Stimulated activated naive B cell treated with anti-CD40 and anti-IgM and Interleukin-4, amounts not matched to agents 10 μg/mL and 1 μg/mL and 100 μg/mL, for 72 hours (primary cell): ENCODE measurements around the gene GSTM4.
"Not testable (repeated sequence)": the region's sequence is repeated elsewhere in the genome, so short reads cannot be mapped to it uniquely, and the experiment has no call there.

Experiments used
- ATAC-seq, 2 donors: fragments of 150-1000 bp; cut with Tn5 transposase; replicated peaks; 2 replicates each; pipeline ENCODE4 v1.10.0; 2021; ENCODE audit warnings: moderate library complexity in 1 of 2
- DNase-seq: peaks from one replicate; pipeline ENCODE4 v3.0.0; 2021
- H3K27ac Mint-ChIP-seq: one replicate; pipeline ENCODE4 v1.8.0; 2022; ENCODE audit warnings: mild to moderate bottlenecking, mixed read lengths
- H3K27me3 Mint-ChIP-seq, 2 donors: one replicate each; pipeline ENCODE4 v1.8.0; 2022; ENCODE audit warnings: mixed read lengths in 2 of 2
- H3K36me3 Mint-ChIP-seq, 2 donors: one replicate each; pipeline ENCODE4 v1.8.0; 2022; ENCODE audit warnings: mixed read lengths in 2 of 2, mild to moderate bottlenecking in 1 of 2
- H3K4me1 Mint-ChIP-seq, 2 donors: one replicate each; pipeline ENCODE4 v1.8.0; 2022; ENCODE audit warnings: mixed read lengths in 2 of 2, mild to moderate bottlenecking in 1 of 2
- H3K4me3 Mint-ChIP-seq, 2 donors: one replicate each; pipeline ENCODE4 v1.8.0; 2022; ENCODE audit warnings: mild to moderate bottlenecking in 2 of 2, mixed read lengths in 2 of 2, moderate library complexity in 1 of 2
- H3K9me3 Mint-ChIP-seq, 2 donors: one replicate each; pipeline ENCODE4 v1.8.0; 2022; ENCODE audit warnings: mixed read lengths in 2 of 2, mild to moderate bottlenecking in 1 of 2

The GSTM4 gene

DNA sequence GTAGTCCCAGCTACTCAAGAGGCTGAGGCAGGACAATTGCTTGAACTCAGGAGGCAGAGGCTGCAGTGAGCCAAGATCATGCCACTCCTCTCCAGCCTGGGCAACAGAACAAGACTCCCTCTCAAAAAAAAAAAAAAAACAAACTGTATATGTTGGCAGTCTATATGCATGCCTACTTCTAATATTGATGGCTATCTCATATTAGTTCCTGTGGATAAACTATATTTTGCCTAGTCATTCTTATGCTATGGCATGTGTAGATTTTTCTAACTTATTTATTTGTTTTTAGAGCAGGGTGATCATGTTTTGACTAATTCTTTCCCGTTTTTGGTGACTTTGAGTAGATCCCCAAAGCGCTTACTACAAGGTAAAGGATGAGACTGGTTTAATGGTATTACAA is 22.7 kb downstream of the GSTM4 start:
- not testable (repeated sequence) for H3K4me1 Mint-ChIP-seq, DNase-seq, H3K27ac Mint-ChIP-seq, ATAC-seq, H3K36me3 Mint-ChIP-seq, H3K9me3 Mint-ChIP-seq, H3K27me3 Mint-ChIP-seq, H3K4me3 Mint-ChIP-seq

DNA sequence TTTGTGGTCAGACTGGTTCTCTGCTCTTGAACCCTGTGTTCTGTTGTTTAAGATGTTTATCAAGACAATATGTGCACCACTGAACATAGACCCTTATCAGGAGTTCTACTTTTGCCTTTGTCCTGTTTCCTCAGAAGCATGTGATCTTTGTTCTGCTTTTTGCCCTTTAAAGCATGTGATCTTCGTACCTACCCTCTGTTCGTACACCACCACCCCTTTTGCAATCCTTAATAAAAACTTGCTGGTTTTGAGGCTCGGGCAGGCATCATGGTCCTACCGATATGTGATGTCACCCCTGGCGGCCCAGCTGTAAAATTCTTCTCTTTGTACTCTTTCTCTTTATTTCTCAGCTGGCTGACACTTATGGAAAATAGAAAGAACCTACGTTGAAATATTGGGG is 28.9 kb downstream of the GSTM4 start:
- H3K27me3 Mint-ChIP-seq, DNase-seq, H3K36me3 Mint-ChIP-seq, H3K4me3 Mint-ChIP-seq, H3K27ac Mint-ChIP-seq, H3K9me3 Mint-ChIP-seq, ATAC-seq: not testable (repeated sequence)
- H3K4me1 Mint-ChIP-seq: peaks cover 10 to 20% of the 10 kb centered on the region in 2 donors

- peaks cover 10 to 20% of the 10 kb centered on the region in 2 donors for H3K4me1 Mint-ChIP-seq
- H3K27ac Mint-ChIP-seq, H3K27me3 Mint-ChIP-seq, ATAC-seq, H3K36me3 Mint-ChIP-seq, H3K4me3 Mint-ChIP-seq, H3K9me3 Mint-ChIP-seq, DNase-seq: not testable (repeated sequence)
Observed at GRCh38 chr1:109685399-109685798, 29.5 kb downstream of the GSTM4 start.

- not testable (repeated sequence) for H3K4me3 Mint-ChIP-seq, H3K27me3 Mint-ChIP-seq, H3K36me3 Mint-ChIP-seq, H3K9me3 Mint-ChIP-seq, H3K27ac Mint-ChIP-seq, ATAC-seq, DNase-seq
- peaks cover 10 to 20% of the 10 kb centered on the region in 2 donors for H3K4me1 Mint-ChIP-seq
Observed at GRCh38 chr1:109685890-109686289, 30.0 kb downstream of the GSTM4 start.

GRCh38 chr1:109687109-109687508 is 31.2 kb downstream of the GSTM4 start:
- Mint-ChIP-seq H3K4me3 (peak overlapping the region; percentile 80 to 87), H3K27ac (peak overlapping the region; percentile 86), H3K4me1 (peaks cover 10 to 20% of the 10 kb centered on the region in 2 donors)
- ATAC-seq: peak in 1 of 2 donors; percentile 14
- H3K9me3 Mint-ChIP-seq, H3K36me3 Mint-ChIP-seq, H3K27me3 Mint-ChIP-seq, DNase-seq: not testable (repeated sequence)

DNA sequence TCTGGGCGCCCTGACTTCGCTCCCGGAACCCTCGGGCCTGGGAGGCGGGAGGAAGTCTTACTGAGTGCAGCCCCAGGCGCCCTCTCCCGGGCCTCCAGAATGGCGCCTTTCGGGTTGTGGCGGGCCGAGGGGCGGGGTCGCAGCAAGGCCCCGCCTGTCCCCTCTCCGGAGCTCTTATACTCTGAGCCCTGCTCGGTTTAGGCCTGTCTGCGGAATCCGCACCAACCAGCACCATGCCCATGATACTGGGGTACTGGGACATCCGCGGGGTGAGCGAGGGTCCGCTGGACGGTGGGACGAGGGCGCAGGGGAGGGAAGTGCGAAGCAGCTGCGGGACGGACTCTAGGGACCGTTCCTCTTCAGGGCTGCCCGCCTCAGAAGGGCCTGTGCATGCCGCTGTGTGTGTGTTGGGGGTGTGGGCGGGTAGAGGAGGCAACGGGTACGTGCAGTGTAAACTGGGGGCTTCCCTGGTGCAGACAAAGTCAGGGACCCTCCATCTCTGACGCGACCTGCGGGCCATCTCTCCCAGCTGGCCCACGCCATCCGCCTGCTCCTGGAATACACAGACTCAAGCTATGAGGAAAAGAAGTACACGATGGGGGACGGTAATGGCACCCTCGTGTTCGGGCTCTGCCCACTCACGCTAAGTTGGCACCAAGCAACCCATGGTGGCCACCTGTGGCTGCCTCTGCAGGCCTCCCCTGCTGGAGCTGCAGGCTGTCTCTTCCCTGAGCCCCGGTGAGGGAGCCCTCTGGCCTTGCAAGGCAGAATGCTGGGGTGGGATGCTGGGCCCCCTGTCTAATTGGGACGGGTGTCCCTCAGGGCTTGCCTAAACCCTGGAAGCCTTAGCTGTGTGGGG is 32.0 kb downstream of the GSTM4 start, which contains the start of gene GSTM1:
Gene GSTM1, plus strand, starts transcription at position 177 of the 859 bp plus-strand sequence. Its CDS starts 57 bp downstream, at position 234.
- Mint-ChIP-seq H3K4me3 (peak within 1 kb of the TSS; percentile 80 to 87), H3K36me3 (peaks cover 2 to 4% of the 10 kb centered on the region in 2 donors), H3K4me1 (peaks cover 10 to 20% of the 10 kb centered on the region in 2 donors), H3K27me3 (no peaks in the 10 kb centered on the region), H3K27ac (peak within 1 kb of the TSS; percentile 86), H3K9me3 (no peaks in the 10 kb centered on the region)
- peak; percentile 95 to 97 for ATAC-seq
- peak; percentile 66 for DNase-seq

GRCh38 chr1:109689844-109690405 is 34.0 kb downstream of the GSTM4 start:
- H3K4me1 Mint-ChIP-seq: peaks cover 10 to 20% of the 10 kb centered on the region in 2 donors
- no peak overlapping the region for H3K4me3 Mint-ChIP-seq
- no peak overlapping the region for H3K27ac Mint-ChIP-seq

DNA sequence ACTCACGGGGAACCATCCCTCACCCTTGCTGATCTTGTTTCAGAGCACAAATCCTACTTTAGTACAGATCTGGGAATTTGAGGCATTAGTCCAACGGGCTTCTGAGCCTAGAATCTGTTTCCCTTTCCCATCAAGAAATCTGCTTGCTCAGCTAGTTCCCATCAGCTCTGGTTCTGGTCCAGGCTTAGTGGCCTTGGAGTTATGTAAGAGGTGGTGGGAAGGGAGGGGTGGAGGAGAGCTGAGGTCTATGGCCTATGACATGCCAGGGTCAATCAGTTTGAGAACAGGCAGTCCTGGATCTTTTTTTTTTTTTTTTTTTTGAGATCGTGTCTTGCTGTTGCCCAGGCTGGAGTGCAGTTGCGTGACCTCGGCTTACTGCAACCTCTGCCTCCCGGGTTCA is 35.9 kb downstream of the GSTM4 start:
- H3K9me3 Mint-ChIP-seq: no peaks in the 10 kb centered on the region
- no peaks in the 10 kb centered on the region for H3K27me3 Mint-ChIP-seq
- no peak for ATAC-seq
- no peak for DNase-seq
- H3K4me1 Mint-ChIP-seq: peaks cover 10 to 20% of the 10 kb centered on the region in 2 donors
- no peak overlapping the region for H3K4me3 Mint-ChIP-seq
- peaks cover 4 to 6% of the 10 kb centered on the region in 2 donors for H3K36me3 Mint-ChIP-seq
- H3K27ac Mint-ChIP-seq: no peak overlapping the region

More at GRCh38 chr1:109689844-109690405, 34.0 kb downstream of the GSTM4 start:
- H3K9me3 Mint-ChIP-seq: no peaks in the 10 kb centered on the region
- no peaks in the 10 kb centered on the region for H3K27me3 Mint-ChIP-seq
- ATAC-seq: no peak
- no peak for DNase-seq
- peaks cover 4% of the 10 kb centered on the region in 2 donors for H3K36me3 Mint-ChIP-seq

DNA sequence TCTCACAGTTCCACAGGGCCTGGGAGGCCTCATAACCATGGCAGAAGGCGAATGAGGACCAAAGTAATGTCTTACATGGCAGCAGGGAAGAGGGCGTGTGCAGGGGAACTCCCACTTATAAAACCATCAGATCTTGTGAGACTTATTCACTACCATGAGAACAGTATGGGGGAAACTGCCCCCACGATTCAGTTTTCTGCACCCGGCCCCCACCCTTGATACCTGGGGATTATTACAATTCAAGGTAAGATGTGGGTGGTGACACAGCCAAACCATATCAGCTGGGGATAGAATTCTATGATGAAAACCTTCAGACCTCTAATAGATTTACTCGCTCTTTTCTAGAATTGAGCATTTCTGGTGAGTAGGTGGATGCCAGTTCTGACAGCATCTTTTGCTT is 38.5 kb downstream of the GSTM4 start:
- not testable (repeated sequence) for H3K36me3 Mint-ChIP-seq, H3K27ac Mint-ChIP-seq, DNase-seq, H3K4me3 Mint-ChIP-seq, H3K27me3 Mint-ChIP-seq, ATAC-seq, H3K9me3 Mint-ChIP-seq, H3K4me1 Mint-ChIP-seq

- not testable (repeated sequence) for H3K36me3 Mint-ChIP-seq, H3K27ac Mint-ChIP-seq, H3K9me3 Mint-ChIP-seq, H3K27me3 Mint-ChIP-seq, DNase-seq, ATAC-seq, H3K4me3 Mint-ChIP-seq, H3K4me1 Mint-ChIP-seq
Observed at GRCh38 chr1:109695138-109695537, 39.2 kb downstream of the GSTM4 start.

GRCh38 chr1:109697066-109697465 is 41.2 kb downstream of the GSTM4 start:
- Mint-ChIP-seq H3K9me3 (no peaks in the 10 kb centered on the region), H3K27me3 (no peaks in the 10 kb centered on the region), H3K4me3 (no peak overlapping the region), H3K27ac (no peak overlapping the region), H3K4me1 (no peaks in the 10 kb centered on the region), H3K36me3 (peaks cover 0 to 8% of the 10 kb centered on the region in 2 donors)
- DNase-seq: no peak
- ATAC-seq: no peak

- H3K4me3 Mint-ChIP-seq, H3K9me3 Mint-ChIP-seq, H3K27me3 Mint-ChIP-seq, H3K27ac Mint-ChIP-seq, H3K4me1 Mint-ChIP-seq, DNase-seq, H3K36me3 Mint-ChIP-seq, ATAC-seq: not testable (repeated sequence)
Observed at GRCh38 chr1:109697861-109698260, 42.0 kb downstream of the GSTM4 start.

DNA sequence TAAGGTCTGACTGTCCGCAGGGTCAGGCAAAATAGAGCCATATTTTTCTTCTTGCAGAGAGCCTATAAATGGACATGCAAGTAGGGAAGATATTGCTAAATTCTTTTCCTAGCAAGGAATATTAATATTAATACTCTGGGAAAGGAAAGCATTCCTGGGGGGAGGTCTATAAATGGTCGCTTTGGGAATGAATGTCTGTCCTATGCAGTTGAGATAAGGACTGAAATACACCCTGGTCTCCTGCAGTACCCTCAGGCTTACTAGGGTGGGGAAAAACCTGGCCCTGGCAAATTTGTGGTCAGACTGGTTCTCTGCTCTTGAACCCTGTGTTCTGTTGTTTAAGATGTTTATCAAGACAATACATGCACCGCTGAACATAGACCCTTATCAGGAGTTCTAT is 47.0 kb downstream of the GSTM4 start:
- peaks cover 8 to 12% of the 10 kb centered on the region in 2 donors for H3K9me3 Mint-ChIP-seq
- H3K27me3 Mint-ChIP-seq, DNase-seq, ATAC-seq, H3K27ac Mint-ChIP-seq, H3K4me1 Mint-ChIP-seq, H3K4me3 Mint-ChIP-seq: not testable (repeated sequence)
- H3K36me3 Mint-ChIP-seq: peaks cover 8 to 15% of the 10 kb centered on the region in 2 donors

DNA sequence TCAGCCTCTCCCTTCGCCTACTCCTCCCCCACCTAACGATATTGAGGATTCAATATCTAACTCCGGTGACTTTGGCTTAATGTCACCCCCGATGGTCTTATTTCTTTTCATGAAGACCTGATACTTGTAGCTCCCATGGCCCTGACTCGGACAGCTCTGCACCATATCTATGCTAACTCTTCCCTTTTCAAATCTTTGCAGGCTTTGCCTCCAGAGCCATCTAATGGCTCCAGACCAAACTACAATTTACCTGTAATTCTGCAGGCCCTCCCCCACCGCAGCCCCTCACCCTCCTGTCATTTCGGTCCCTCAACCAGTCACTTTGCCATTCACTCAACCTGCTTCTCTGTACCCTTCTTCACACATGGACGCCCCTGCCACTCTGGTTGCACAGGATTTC is 48.3 kb downstream of the GSTM4 start:
- no peak overlapping the region for H3K27ac Mint-ChIP-seq
- H3K27me3 Mint-ChIP-seq: peaks cover 5 to 6% of the 10 kb centered on the region in 2 donors
- no peak overlapping the region for H3K4me3 Mint-ChIP-seq
- peaks cover 0 to 5% of the 10 kb centered on the region in 2 donors for H3K4me1 Mint-ChIP-seq
- DNase-seq (no peak), ATAC-seq (no peak)
- H3K36me3 Mint-ChIP-seq: peaks cover 15 to 25% of the 10 kb centered on the region in 2 donors
- H3K9me3 Mint-ChIP-seq: peaks cover 9 to 20% of the 10 kb centered on the region in 2 donors

DNA sequence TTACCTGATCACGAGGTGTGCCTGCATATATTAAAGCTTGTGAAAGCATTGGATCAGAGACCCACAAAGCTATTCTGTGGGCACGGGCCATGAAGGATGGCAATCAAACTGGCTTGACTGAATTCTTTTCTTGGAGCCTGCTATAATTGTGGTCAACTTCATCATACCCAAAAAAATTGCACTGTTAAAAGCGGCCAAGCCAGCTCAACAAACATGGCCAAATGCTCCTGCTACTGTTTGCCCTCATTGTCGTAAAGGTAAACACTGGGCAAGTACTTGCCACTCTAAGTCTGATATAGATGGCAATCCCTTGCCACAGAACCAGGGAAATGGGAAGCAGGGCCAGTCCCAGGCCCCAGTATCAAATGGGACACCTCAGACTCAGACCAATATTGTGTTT is 49.5 kb downstream of the GSTM4 start:
- H3K27me3 Mint-ChIP-seq: peaks cover 5 to 6% of the 10 kb centered on the region in 2 donors
- no peak overlapping the region for H3K4me3 Mint-ChIP-seq
- no peak for DNase-seq
- no peak for ATAC-seq
- H3K27ac Mint-ChIP-seq: no peak overlapping the region
- peaks cover 19 to 30% of the 10 kb centered on the region in 2 donors for H3K36me3 Mint-ChIP-seq
- peaks cover 0 to 5% of the 10 kb centered on the region in 2 donors for H3K4me1 Mint-ChIP-seq
- peaks cover 14 to 23% of the 10 kb centered on the region in 2 donors for H3K9me3 Mint-ChIP-seq
